AG04449 (cell line): ENCODE results near the gene NPHS2.

Source experiments
- CTCF ChIA-PET: fragments of 350-600 bp; formaldehyde crosslinking; extraction: SDS; loops from one replicate; lab custom pipeline; 2021; ENCODE audit warnings: antibody characterized with exemption; lab: Yijun Ruan, JAX
- POLR2A ChIA-PET: fragments of 400-600, 350-600 bp; formaldehyde crosslinking; extraction: SDS; loops from one replicate; lab custom pipeline; 2020; ENCODE audit warnings: antibody characterized with exemption, inconsistent platforms; lab: Yijun Ruan, JAX
- DNase-seq: peaks from one replicate; pipeline ENCODE4 v3.0.0-alpha.2; 2010; ENCODE audit warnings: low read depth, low spot score
- H3K4me3 ChIP-seq: 2 replicates; pipeline ENCODE4 v1.5.1; 2011; ENCODE audit warnings: low read depth, mild to moderate bottlenecking, control low read depth, low read length
- CTCF ChIP-seq: IDR thresholded peaks from one replicate; pipeline ENCODE4 v1.5.1; 2011; ENCODE audit warnings: mild to moderate bottlenecking, moderate library complexity, low read length, control low read depth, inconsistent platforms; ENCODE audit not compliant: insufficient read depth; ENCODE audit errors: missing control alignments

Gene NPHS2

DNA sequence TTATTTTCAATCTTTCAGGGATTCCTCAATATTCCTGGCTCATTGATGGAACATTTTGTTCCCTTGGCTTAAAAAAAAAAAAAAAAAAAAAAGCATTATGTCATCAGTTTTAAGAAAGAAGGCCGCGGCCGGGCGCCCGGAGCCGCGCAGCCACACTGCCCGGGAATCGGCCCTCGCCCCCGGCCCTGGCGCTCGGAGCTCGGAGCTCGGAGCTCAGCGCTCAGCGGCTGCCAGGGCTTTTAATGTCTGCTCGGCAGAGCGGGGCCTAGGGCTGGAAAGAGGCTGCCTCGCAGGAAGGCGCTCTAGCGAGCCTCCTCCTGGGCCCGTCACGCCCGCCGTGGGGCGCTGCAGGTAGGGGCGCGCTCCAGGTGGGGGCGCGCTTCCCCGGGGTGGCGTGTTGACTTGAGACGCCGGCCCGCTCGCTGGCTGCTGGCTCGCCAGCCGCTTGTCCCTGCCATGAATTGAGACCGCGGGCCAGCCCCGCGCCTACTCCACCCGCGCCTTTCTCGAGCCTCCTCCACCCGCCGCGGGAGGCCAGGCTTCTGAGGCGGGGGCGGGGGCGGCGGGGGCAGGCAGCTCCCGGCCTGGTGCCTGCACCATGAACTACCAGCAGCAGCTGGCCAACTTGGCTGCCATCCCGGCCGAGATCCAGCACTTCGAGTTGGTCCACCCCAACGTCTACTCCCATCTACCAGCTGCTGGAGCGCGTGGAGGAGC, 10.5 kb upstream of the NPHS2 start:
- peak; percentile 42 for TF ChIP-seq CTCF
- no peak for DNase-seq
- ChIA-PET CTCF (no interaction called here), POLR2A (no interaction called here)
- H3K4me3 ChIP-seq, result peak overlapping the region; percentile 30

- DNase-seq, result no peak
- POLR2A ChIA-PET, result no interaction called here
- H3K4me3 ChIP-seq, result no peak overlapping the region
- CTCF ChIA-PET, result no interaction called here
- TF ChIP-seq CTCF, result no peak
Measured at GRCh38 chr1:179583771-179584320, 8.1 kb upstream of the NPHS2 start.

GRCh38 chr1:179576509-179576908, 761 bp upstream of the NPHS2 start:
- ChIA-PET CTCF (no interaction called here), POLR2A (no interaction called here)
- no peak overlapping the region for H3K4me3 ChIP-seq
- no peak for TF ChIP-seq CTCF
- no peak for DNase-seq

GRCh38 chr1:179558078-179558477, 17.7 kb downstream of the NPHS2 start:
- CTCF ChIA-PET, result no interaction called here
- no peak for DNase-seq
- POLR2A ChIA-PET, result no interaction called here
- H3K4me3 ChIP-seq, result no peak overlapping the region
- no peak for TF ChIP-seq CTCF

- no peak for DNase-seq
- H3K4me3 ChIP-seq, result no peak overlapping the region
- CTCF ChIA-PET, result no interaction called here
- POLR2A ChIA-PET, result no interaction called here
- TF ChIP-seq CTCF, result no peak
Measured at GRCh38 chr1:179554427-179554826, 21.3 kb downstream of the NPHS2 start.

- ChIA-PET POLR2A (no interaction called here), CTCF (no interaction called here)
- peak; percentile 28 for DNase-seq
- no peak for TF ChIP-seq CTCF
- no peak overlapping the region for H3K4me3 ChIP-seq
Measured at GRCh38 chr1:179550746-179551682, 24.7 kb downstream of the NPHS2 start.
